ENCODE results near the gene GAS7.
"Not testable (repeated sequence)": the region's sequence is repeated elsewhere in the genome, so short reads cannot be mapped to it uniquely, and the experiment has no call there.

The GAS7 gene

GRCh38 chr17:10072556-10073425 is 125.6 kb downstream of the GAS7 start:
- no peak for DNase-seq (ENCODE audit: low read depth in 3 of 3)

GRCh38 chr17:10072086-10072485 is 126.3 kb downstream of the GAS7 start:
- no peak for DNase-seq (ENCODE audit: low read depth in 3 of 3)

GRCh38 chr17:10071141-10071540 is 127.3 kb downstream of the GAS7 start:
- DNase-seq (ENCODE audit: low read depth in 3 of 3) = no peak

- no peak for DNase-seq (ENCODE audit: low read depth in 3 of 3)
Observed at GRCh38 chr17:10070690-10071089, 127.7 kb downstream of the GAS7 start.

- no peak for DNase-seq (ENCODE audit: low read depth in 3 of 3)
Observed at GRCh38 chr17:10069301-10069700, 129.1 kb downstream of the GAS7 start.

GRCh38 chr17:10067446-10068143 is 130.8 kb downstream of the GAS7 start:
- no peak for DNase-seq (ENCODE audit: low read depth in 3 of 3)

GRCh38 chr17:10064536-10064935 is 133.9 kb downstream of the GAS7 start:
- no peak for DNase-seq (ENCODE audit: low read depth in 3 of 3)

GRCh38 chr17:10063730-10064241 is 134.6 kb downstream of the GAS7 start:
- no peak for DNase-seq (ENCODE audit: low read depth in 3 of 3)

GRCh38 chr17:10062691-10063385 is 135.6 kb downstream of the GAS7 start:
- no peak for DNase-seq (ENCODE audit: low read depth in 3 of 3)

GRCh38 chr17:10061111-10061845 is 137.1 kb downstream of the GAS7 start:
- DNase-seq (ENCODE audit: low read depth in 3 of 3) = no peak

GRCh38 chr17:10060526-10060925 is 137.9 kb downstream of the GAS7 start:
- no peak for DNase-seq (ENCODE audit: low read depth in 3 of 3)

GRCh38 chr17:10059684-10060211 is 138.7 kb downstream of the GAS7 start:
- DNase-seq (ENCODE audit: low read depth in 3 of 3) = no peak

- DNase-seq (ENCODE audit: low read depth in 3 of 3) = no peak
Observed at GRCh38 chr17:10058921-10059683, 139.3 kb downstream of the GAS7 start.

- DNase-seq (ENCODE audit: low read depth in 3 of 3) = not testable (repeated sequence)
Observed at GRCh38 chr17:10057466-10057865, 140.9 kb downstream of the GAS7 start.

- DNase-seq (ENCODE audit: low read depth in 3 of 3) = no peak
Observed at GRCh38 chr17:10055262-10055975, 143.0 kb downstream of the GAS7 start.

- DNase-seq (ENCODE audit: low read depth in 3 of 3) = no peak
Observed at GRCh38 chr17:10053782-10054540, 144.4 kb downstream of the GAS7 start.

- DNase-seq (ENCODE audit: low read depth in 3 of 3) = no peak
Observed at GRCh38 chr17:10052106-10052813, 146.1 kb downstream of the GAS7 start.

- no peak for DNase-seq (ENCODE audit: low read depth in 3 of 3)
Observed at GRCh38 chr17:10051112-10051511, 147.3 kb downstream of the GAS7 start.

Data from stimulated activated CD4-positive, alpha-beta T cell treated with anti-CD3 and anti-CD28 coated beads, TNF-alpha, amount 100 ng/mL, for 24 hours (primary cell).